H1 (cell line): ENCODE results near the gene PNPLA4. TPM values are rescaled to one million over a fixed set of nuclear protein-coding genes. Genes with fewer than 3 reads are reported as not detected.

Experiments
- CTCF ChIA-PET: fragments of 300-600 bp; sonication (Branson Sonifier 250); formaldehyde crosslinking; loops from one replicate; lab custom pipeline; 2021; ENCODE audit not compliant: partially characterized antibody; lab: Charles Lee
- POLR2A ChIA-PET: fragments of 300-600 bp; sonication (Branson Sonifier 250); formaldehyde crosslinking; loops from one replicate; lab custom pipeline; 2021; ENCODE audit warnings: inconsistent platforms; ENCODE audit not compliant: partially characterized antibody; lab: Charles Lee
- DNase-seq, 2 experiments: peaks; one replicate each; pipeline versions ENCODE4 v3.0.0 to v3.0.0-alpha.2; 2010 to 2022; ENCODE audit warnings: low spot score in 2 of 2, low read depth in 1 of 2, mixed read lengths in 1 of 2
- FAIRE-seq: peaks from 2 replicates; lab custom pipeline; 2011; peaks lifted over from hg19 to GRCh38; lab: Jason Lieb, UNC
- H2AFZ ChIP-seq: 2 replicates; pipeline ENCODE4 v1.8.1; 2012; ENCODE audit warnings: low read length, inconsistent platforms
- H2AK5ac ChIP-seq: 2 replicates; pipeline ENCODE4 v1.6.1; 2013; ENCODE audit warnings: low read depth, low read length
- H2BK120ac ChIP-seq: replicated peaks from 2 replicates; pipeline ENCODE3; 2013; ENCODE audit warnings: low read depth, low read length, inconsistent platforms
- H2BK12ac ChIP-seq: 2 replicates; pipeline ENCODE4 v1.6.1; 2013; ENCODE audit warnings: low read depth, low read length
- H2BK15ac ChIP-seq: 2 replicates; pipeline ENCODE4 v1.6.1; 2013; ENCODE audit warnings: low read length
- H2BK20ac ChIP-seq: 2 replicates; pipeline ENCODE4 v1.6.1; 2013; ENCODE audit warnings: low read length
- H2BK5ac ChIP-seq: 2 replicates; pipeline ENCODE4 v1.6.1; 2013; ENCODE audit warnings: low read depth, low read length
- H3K14ac ChIP-seq: 2 replicates; pipeline ENCODE4 v1.6.1; 2013; ENCODE audit warnings: inconsistent platforms; ENCODE audit not compliant: insufficient read length
- H3K18ac ChIP-seq: 2 replicates; pipeline ENCODE4 v1.6.1; 2013; ENCODE audit warnings: low read length; ENCODE audit errors: extremely low read depth
- H3K23ac ChIP-seq: 2 replicates; pipeline ENCODE4 v1.6.1; 2013; ENCODE audit warnings: inconsistent platforms; ENCODE audit not compliant: insufficient read length
- H3K23me2 ChIP-seq: 2 replicates; pipeline ENCODE4 v1.6.1; 2013; ENCODE audit warnings: low read depth, low read length
- H3K27ac ChIP-seq: 2 replicates; pipeline ENCODE4 v1.6.1; 2011; ENCODE audit warnings: low read depth, low read length, inconsistent platforms
- H3K27me3 ChIP-seq, 4 experiments: replicated peaks in 1 of 4; 1 replicate in 1 of 4; 2 replicates in 3 of 4; pipeline versions ENCODE4 v1.6.1 to v1.8.1; 2011 to 2013; ENCODE audit warnings: low read length in 3 of 4, mild to moderate bottlenecking in 3 of 4, inconsistent platforms in 2 of 4, mixed read lengths in 2 of 4, moderate library complexity in 1 of 4; ENCODE audit not compliant: control insufficient read depth in 3 of 4, insufficient read depth in 3 of 4; ENCODE audit errors: extremely low read depth in 1 of 4
- H3K36me3 ChIP-seq, 4 experiments: 2 replicates each; pipeline versions ENCODE4 v1.6.1 to v1.8.1; 2011 to 2013; ENCODE audit warnings: mild to moderate bottlenecking in 4 of 4, low read length in 3 of 4, moderate library complexity in 2 of 4, control low read depth in 1 of 4, inconsistent platforms in 1 of 4; ENCODE audit not compliant: insufficient read depth in 4 of 4, control insufficient read depth in 2 of 4
- H3K4ac ChIP-seq: replicated peaks from 2 replicates; pipeline ENCODE3; 2013; ENCODE audit warnings: low read length, low read depth, mixed read lengths, inconsistent platforms; ENCODE audit not compliant: insufficient read length
- H3K4me1 ChIP-seq, 4 experiments: replicated peaks in 1 of 4; 1 replicate in 1 of 4; 2 replicates in 3 of 4; pipeline versions ENCODE4 v1.6.1 to v1.8.1; 2011 to 2013; ENCODE audit warnings: low read length in 3 of 4, inconsistent platforms in 2 of 4, mixed read lengths in 1 of 4; ENCODE audit not compliant: insufficient read depth in 4 of 4, control insufficient read depth in 3 of 4
- H3K4me2 ChIP-seq, 2 experiments: 2 replicates each; pipeline versions ENCODE4 v1.6.1 to v1.8.1; 2011 to 2013; ENCODE audit warnings: low read depth in 2 of 2, low read length in 2 of 2, control low read depth in 1 of 2, inconsistent platforms in 1 of 2, mild to moderate bottlenecking in 1 of 2; ENCODE audit not compliant: insufficient read depth in 1 of 2
- H3K4me3 ChIP-seq, 4 experiments: fragments of 200-600, 300-600 bp in 1 of 4; sonication (generic), shearing (Covaris generic), sonication (Bioruptor Twin) in 1 of 4; 2 replicates each; pipeline versions ENCODE4 v1.5.1 to v1.8.1; 2011 to 2016; ENCODE audit warnings: low read length in 4 of 4, low read depth in 3 of 4, control low read depth in 2 of 4, inconsistent platforms in 2 of 4, mild to moderate bottlenecking in 2 of 4, mixed read lengths in 1 of 4, moderate library complexity in 1 of 4; ENCODE audit not compliant: insufficient read depth in 2 of 4; ENCODE audit errors: extremely low read depth in 1 of 4
- H3K56ac ChIP-seq: replicated peaks from 2 replicates; pipeline ENCODE3; 2013; ENCODE audit warnings: low read depth, mild to moderate bottlenecking, mixed read lengths, low read length, inconsistent platforms; ENCODE audit not compliant: insufficient read length
- H3K79me1 ChIP-seq: 2 replicates; pipeline ENCODE4 v1.6.1; 2013; ENCODE audit warnings: low read depth, low read length, control low read depth
- H3K79me2 ChIP-seq, 2 experiments: 2 replicates each; pipeline versions ENCODE4 v1.6.1 to v1.8.1; 2012 to 2013; ENCODE audit warnings: low read length in 2 of 2, mild to moderate bottlenecking in 2 of 2, inconsistent platforms in 1 of 2; ENCODE audit not compliant: insufficient read depth in 2 of 2, control insufficient read depth in 1 of 2
- H3K9ac ChIP-seq, 4 experiments: replicated peaks in 1 of 4; 1 replicate in 1 of 4; 2 replicates in 3 of 4; pipeline versions ENCODE4 v1.6.1 to v1.8.1; 2011 to 2013; ENCODE audit warnings: low read depth in 3 of 4, low read length in 3 of 4, control low read depth in 2 of 4, mild to moderate bottlenecking in 2 of 4, moderate library complexity in 2 of 4, inconsistent platforms in 1 of 4; ENCODE audit errors: extremely low read depth in 1 of 4
- H3K9me3 ChIP-seq, 2 experiments: 2 replicates each; pipeline versions ENCODE4 v1.6.1 to v1.8.1; 2012 to 2013; ENCODE audit warnings: mild to moderate bottlenecking in 2 of 2, moderate library complexity in 2 of 2, control low read depth in 1 of 2, inconsistent platforms in 1 of 2, low read depth in 1 of 2, low read length in 1 of 2, mixed read lengths in 1 of 2; ENCODE audit not compliant: insufficient read depth in 2 of 2
- H4K20me1 ChIP-seq, 2 experiments: replicated peaks in 1 of 2; 2 replicates each; pipeline versions ENCODE3 to v1.8.1; 2011 to 2013; ENCODE audit warnings: inconsistent platforms in 2 of 2, low read length in 2 of 2, mild to moderate bottlenecking in 1 of 2; ENCODE audit not compliant: insufficient read depth in 2 of 2, control insufficient read depth in 1 of 2
- H4K5ac ChIP-seq: 2 replicates; pipeline ENCODE4 v1.6.1; 2013; ENCODE audit warnings: low read length, low read depth, mixed read lengths, inconsistent platforms; ENCODE audit not compliant: insufficient read length
- H4K8ac ChIP-seq: 2 replicates; pipeline ENCODE4 v1.8.0; 2013; ENCODE audit warnings: mild to moderate bottlenecking, moderate library complexity, low read length, inconsistent platforms; ENCODE audit not compliant: insufficient read depth; ENCODE audit errors: extremely low read depth
- H4K91ac ChIP-seq: replicated peaks from 2 replicates; pipeline ENCODE3; 2013; ENCODE audit warnings: low read length, mixed read lengths, inconsistent platforms; ENCODE audit not compliant: insufficient read length
- HDAC6 ChIP-seq: IDR thresholded peaks from one replicate; pipeline ENCODE4 v1.7.1; 2012; ENCODE audit warnings: low read depth, mild to moderate bottlenecking, inconsistent platforms, low read length, moderate library complexity
- WGBS, 2 experiments: shearing (Covaris generic) in 1 of 2; methylation state at CpG; one replicate each; pipeline versions ENCODE4 v1.1.6 to v1.1.7; 2013 to 2015; ENCODE audit warnings: low lambda C conversion rate in 2 of 2, mixed read lengths in 2 of 2, inconsistent platforms in 1 of 2, low coverage in 1 of 2, missing lambda C conversion rate in 1 of 2; ENCODE audit not compliant: insufficient replicate concordance in 2 of 2, insufficient coverage in 1 of 2, insufficient read length in 1 of 2; ENCODE audit errors: extremely low coverage in 1 of 2, missing lambda C conversion rate in 1 of 2; 5-methylcytosine and 5-hydroxymethylcytosine counted together
- polyA plus RNA-seq, 7 experiments: library from polyadenylated mRNA; depleted of rRNA in 3 of 7; stranded (reverse) in 5 of 7; unstranded in 2 of 7; fragments of >200 nt in 5 of 7; fragments of 200-250 nt in 2 of 7; gene quantifications; 1 replicate in 5 of 7; 2 replicates in 1 of 7; 4 replicates in 1 of 7; pipeline versions ENCODE4 v1.2.1 to v1.2.3, GENCODE V29; 2011 to 2013; ENCODE audit warnings: missing spikeins in 2 of 7, mixed read lengths in 2 of 7
- total RNA-seq: library from RNA; stranded (reverse); fragmentation: NEBNext Ultra II Directional; extraction: Animal tissue kit (Norgen Biotek cat#: 25700); gene quantifications from 2 replicates; pipeline ENCODE4 v1.2.1, GENCODE V29; 2021
- TF ChIP-seq, protein P1 (sequence below): IDR thresholded peaks from 2 replicates; pipeline ENCODE4 v1.6.1; 2012; ENCODE audit warnings: inconsistent platforms

The PNPLA4 gene
- total and polyA plus RNA-seq, 2 of the 8 experiments (the other 6 are each of a cell fraction or from before 2014, with no cell fraction given), result 14.3 to 18.2 TPM

DNA sequence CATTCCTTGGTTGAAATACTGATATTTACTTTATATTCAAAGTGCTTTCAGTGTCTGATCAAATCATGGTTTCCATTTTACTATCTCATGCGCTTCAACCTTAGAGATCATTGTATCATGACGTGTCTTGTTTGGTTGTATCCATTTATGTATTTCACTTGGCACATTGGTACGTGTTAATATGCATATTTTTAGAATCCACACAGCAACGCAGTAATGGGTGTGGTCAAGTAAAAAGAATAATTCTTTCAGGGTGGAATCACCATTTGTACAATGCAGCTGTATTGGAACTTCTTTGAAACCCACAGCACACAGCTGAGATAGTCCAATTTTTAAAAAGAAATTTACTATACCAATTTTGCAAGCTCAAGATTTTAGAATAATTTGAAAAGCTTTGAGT is 55.2 kb downstream of the PNPLA4 start:
- H2AK5ac ChIP-seq, result no peak overlapping the region
- no peak overlapping the region for H4K8ac ChIP-seq
- H3K9me3 ChIP-seq, result no peaks in the 10 kb centered on the region
- POLR2A ChIA-PET, result no interaction called here
- H4K5ac ChIP-seq, result no peak overlapping the region
- no peak overlapping the region for H3K23ac ChIP-seq
- H3K14ac ChIP-seq, result no peak overlapping the region
- H2BK12ac ChIP-seq, result no peak overlapping the region
- H2BK5ac ChIP-seq, result no peak overlapping the region
- no peaks in the 10 kb centered on the region for H3K36me3 ChIP-seq
- no peak overlapping the region for H3K4ac ChIP-seq
- no peak overlapping the region for H3K18ac ChIP-seq
- TF ChIP-seq, protein P1, sequence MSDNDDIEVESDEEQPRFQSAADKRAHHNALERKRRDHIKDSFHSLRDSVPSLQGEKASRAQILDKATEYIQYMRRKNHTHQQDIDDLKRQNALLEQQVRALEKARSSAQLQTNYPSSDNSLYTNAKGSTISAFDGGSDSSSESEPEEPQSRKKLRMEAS, result no peak
- no peak for TF ChIP-seq HDAC6
- no peaks in the 10 kb centered on the region for H3K79me1 ChIP-seq
- H3K79me2 ChIP-seq, result no peaks in the 10 kb centered on the region
- no peak overlapping the region for H2BK15ac ChIP-seq
- H4K91ac ChIP-seq, result no peak overlapping the region
- no peak overlapping the region for H2BK120ac ChIP-seq
- no peak overlapping the region for H2BK20ac ChIP-seq
- no peak overlapping the region for H3K27ac ChIP-seq
- no peak overlapping the region for H3K56ac ChIP-seq
- no peak overlapping the region for H3K4me2 ChIP-seq
- no peaks in the 10 kb centered on the region for H3K23me2 ChIP-seq
- no peaks in the 10 kb centered on the region for H3K27me3 ChIP-seq
- H3K9ac ChIP-seq, result no peak overlapping the region
- CTCF ChIA-PET, result no interaction called here
- no peak overlapping the region for H3K4me3 ChIP-seq
- H3K4me1 ChIP-seq, result no peaks in the 10 kb centered on the region
- no peaks in the 10 kb centered on the region for H4K20me1 ChIP-seq
- FAIRE-seq (no peak), DNase-seq (no peak)
- 87% methylated on average over 4 of the region's 4 CpGs; no CpG with 5 or more reads in 1 of the 2 experiments for WGBS, 2 experiments
- H2AFZ ChIP-seq, result no peak overlapping the region
